ENCODE measurements around the gene CLPTM1L. TPM values are rescaled to one million over a fixed set of nuclear protein-coding genes. Genes with fewer than 3 reads are reported as not detected.
"Not testable (repeated sequence)": the region's sequence is repeated elsewhere in the genome, so short reads cannot be mapped to it uniquely, and the experiment has no call there.

The CLPTM1L gene
- total RNA-seq, 2 experiments from 2014 or later: 395 TPM

DNA sequence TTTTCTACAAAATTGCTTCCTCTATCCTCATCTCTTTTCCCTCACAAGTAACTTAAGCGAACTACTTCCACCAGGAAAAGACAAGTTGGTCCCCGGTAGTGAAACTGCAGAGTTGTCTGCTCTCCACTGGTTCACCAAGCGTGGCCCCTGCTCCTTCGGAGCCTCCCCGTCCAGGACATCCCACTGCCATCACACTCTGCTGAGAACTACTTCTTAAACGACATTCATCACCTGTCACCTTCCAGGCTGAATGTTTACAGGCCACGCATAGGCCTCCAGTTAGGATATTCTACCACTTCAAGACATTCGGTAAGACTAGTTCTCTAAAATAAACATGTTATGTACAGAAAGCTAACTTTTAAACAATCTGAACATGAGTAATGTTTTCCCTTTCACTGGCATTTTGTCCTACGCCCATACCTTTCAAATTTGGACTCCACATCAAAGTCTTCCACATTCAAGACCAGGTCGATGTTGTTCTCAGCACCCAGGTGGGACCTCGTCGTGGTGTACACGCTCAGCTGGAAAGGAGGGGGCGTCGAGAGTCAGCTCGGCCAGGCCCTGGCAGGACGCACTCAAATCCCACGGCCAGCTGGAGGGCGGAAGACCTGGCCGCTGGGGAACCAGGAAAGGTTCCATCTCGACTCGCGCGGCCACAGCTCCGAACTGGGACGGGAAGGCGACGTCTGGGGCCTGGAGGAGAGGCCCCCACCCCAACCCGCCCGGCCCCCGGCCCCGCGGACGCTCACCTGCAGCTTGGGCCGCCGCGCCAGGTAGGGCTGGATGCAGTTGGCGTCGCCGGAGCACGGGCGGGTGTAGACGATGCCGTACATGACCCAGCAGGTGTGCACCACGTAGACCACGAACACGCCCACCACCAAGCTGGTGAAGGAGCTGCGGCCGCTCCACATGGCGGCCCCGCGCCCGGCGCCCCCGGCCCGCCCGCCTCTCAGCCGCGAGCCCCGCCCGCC lies 683 bp downstream of the CLPTM1L start:
- H3K36me3 ChIP-seq (ENCODE audit: insufficient read depth, low read length): peaks cover 48% of the 10 kb centered on the region
- ChIA-PET CTCF (ENCODE audit: unreplicated experiment) (interaction anchor here (0.6 kb wide), 1 partner anchor 50 kb away, joined by 4 read pairs; no protein-coding TSS in a partner anchor), POLR2A (interaction anchor here (0.8 to 6.0 kb wide), 8 partner anchors 16 to 59 kb away, joined by 3 to 78 read pairs (median 3); no protein-coding TSS in a partner anchor)
- DNase-seq (ENCODE audit: low spot score): peak; percentile 42
- no peak overlapping the region for H2AFZ ChIP-seq (ENCODE audit: low read length)
- BruUV-seq (replicated peaks): TSS peak; percentile 68
- H3K79me2 ChIP-seq (ENCODE audit: insufficient read depth, low read depth, low read length): peaks cover 51% of the 10 kb centered on the region
- no peaks in the 10 kb centered on the region for H3K9me3 ChIP-seq (ENCODE audit: low read length)
- peaks cover 65% of the 10 kb centered on the region for H3K4me1 ChIP-seq (ENCODE audit: insufficient read depth, low read length, poor library complexity, severe bottlenecking)
- H3K9me2 ChIP-seq (ENCODE audit: insufficient read depth, low read length): no peaks in the 10 kb centered on the region
- H4K20me1 ChIP-seq (ENCODE audit: insufficient read depth, low read length): no peaks in the 10 kb centered on the region
- TF ChIP-seq EZH2phosphoT487 (IDR thresholded peaks at IDR 0.05; ENCODE audit: borderline replicate concordance, low read depth, low read length): no peak
- TF ChIP-seq, protein P1, sequence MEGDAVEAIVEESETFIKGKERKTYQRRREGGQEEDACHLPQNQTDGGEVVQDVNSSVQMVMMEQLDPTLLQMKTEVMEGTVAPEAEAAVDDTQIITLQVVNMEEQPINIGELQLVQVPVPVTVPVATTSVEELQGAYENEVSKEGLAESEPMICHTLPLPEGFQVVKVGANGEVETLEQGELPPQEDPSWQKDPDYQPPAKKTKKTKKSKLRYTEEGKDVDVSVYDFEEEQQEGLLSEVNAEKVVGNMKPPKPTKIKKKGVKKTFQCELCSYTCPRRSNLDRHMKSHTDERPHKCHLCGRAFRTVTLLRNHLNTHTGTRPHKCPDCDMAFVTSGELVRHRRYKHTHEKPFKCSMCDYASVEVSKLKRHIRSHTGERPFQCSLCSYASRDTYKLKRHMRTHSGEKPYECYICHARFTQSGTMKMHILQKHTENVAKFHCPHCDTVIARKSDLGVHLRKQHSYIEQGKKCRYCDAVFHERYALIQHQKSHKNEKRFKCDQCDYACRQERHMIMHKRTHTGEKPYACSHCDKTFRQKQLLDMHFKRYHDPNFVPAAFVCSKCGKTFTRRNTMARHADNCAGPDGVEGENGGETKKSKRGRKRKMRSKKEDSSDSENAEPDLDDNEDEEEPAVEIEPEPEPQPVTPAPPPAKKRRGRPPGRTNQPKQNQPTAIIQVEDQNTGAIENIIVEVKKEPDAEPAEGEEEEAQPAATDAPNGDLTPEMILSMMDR (conservative IDR thresholded peaks at IDR 0.05; ENCODE audit: low read length): no peak
- peak overlapping the region; percentile 79 for H3K4me2 ChIP-seq (ENCODE audit: low read length)
- H3K4me3 ChIP-seq (ENCODE audit: low read depth, low read length, poor library complexity, severe bottlenecking): peak overlapping the region; percentile 89
- intact Hi-C loops (cut with micrococcal nuclease; ENCODE audit: unreplicated experiment): loop anchor here (5.0 kb wide), 1 partner anchor 1127 kb away; the partner anchor contains the start of genes CCDC127 and SDHA
- H3K27ac ChIP-seq (ENCODE audit: low read depth, low read length, poor library complexity, severe bottlenecking): peak overlapping the region; percentile 94

DNA sequence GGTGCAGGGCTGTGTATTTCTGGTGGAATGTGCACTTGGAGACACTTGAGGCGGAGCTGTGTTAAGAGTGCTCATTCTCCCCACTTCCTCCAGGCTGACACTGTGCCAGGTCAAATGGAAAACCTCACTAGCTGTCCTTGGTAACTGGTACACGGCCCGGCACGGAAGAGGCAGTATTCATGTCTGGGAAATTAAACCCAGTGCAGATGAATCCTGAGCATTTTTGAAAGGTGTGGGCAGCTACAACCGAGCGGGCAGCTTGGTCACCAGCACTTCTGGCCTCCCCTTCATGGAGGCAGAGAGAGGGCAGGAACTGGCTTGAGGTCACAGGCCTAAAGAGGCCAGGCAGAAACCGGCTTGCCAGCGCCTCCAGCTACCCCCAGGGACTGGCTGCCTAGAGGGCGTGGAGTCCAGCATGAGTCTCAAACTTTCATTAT lies 1.6 kb downstream of the CLPTM1L start:
- Histone ChIP-seq H3K9me2 (ENCODE audit: insufficient read depth, low read length) (no peaks in the 10 kb centered on the region), H3K9me3 (ENCODE audit: low read length) (no peaks in the 10 kb centered on the region), H3K27ac (ENCODE audit: low read depth, low read length, poor library complexity, severe bottlenecking) (peak overlapping the region; percentile 94), H3K4me1 (ENCODE audit: insufficient read depth, low read length, poor library complexity, severe bottlenecking) (peaks cover 56% of the 10 kb centered on the region), H4K20me1 (ENCODE audit: insufficient read depth, low read length) (no peaks in the 10 kb centered on the region), H2AFZ (ENCODE audit: low read length) (no peak overlapping the region), H3K79me2 (ENCODE audit: insufficient read depth, low read depth, low read length) (peaks cover 51% of the 10 kb centered on the region), H3K4me2 (ENCODE audit: low read length) (peak overlapping the region; percentile 79), H3K4me3 (ENCODE audit: low read depth, low read length, poor library complexity, severe bottlenecking) (peak overlapping the region; percentile 89), H3K36me3 (ENCODE audit: insufficient read depth, low read length) (peaks cover 57% of the 10 kb centered on the region)
- peak; percentile 47 for DNase-seq (ENCODE audit: low spot score)
- TF ChIP-seq, protein P1 (conservative IDR thresholded peaks at IDR 0.05; ENCODE audit: low read length): 0 out of 2 replicates have a peak, but pooled peaks have one; percentile 20
- no peak for TF ChIP-seq EZH2phosphoT487 (IDR thresholded peaks at IDR 0.05; ENCODE audit: borderline replicate concordance, low read depth, low read length)
- CTCF ChIA-PET (ENCODE audit: unreplicated experiment): no interaction called here
- POLR2A ChIA-PET: interaction anchor here (0.7 to 6.0 kb wide), 9 partner anchors 11 to 309 kb away, joined by 3 to 78 read pairs (median 3); no protein-coding TSS in a partner anchor
- intact Hi-C loops (cut with micrococcal nuclease; ENCODE audit: unreplicated experiment): loop anchor here (5.0 kb wide), 1 partner anchor 1126 kb away; the partner anchor contains the start of genes CCDC127 and SDHA
- no TSS peak for BruUV-seq (replicated peaks)

DNA sequence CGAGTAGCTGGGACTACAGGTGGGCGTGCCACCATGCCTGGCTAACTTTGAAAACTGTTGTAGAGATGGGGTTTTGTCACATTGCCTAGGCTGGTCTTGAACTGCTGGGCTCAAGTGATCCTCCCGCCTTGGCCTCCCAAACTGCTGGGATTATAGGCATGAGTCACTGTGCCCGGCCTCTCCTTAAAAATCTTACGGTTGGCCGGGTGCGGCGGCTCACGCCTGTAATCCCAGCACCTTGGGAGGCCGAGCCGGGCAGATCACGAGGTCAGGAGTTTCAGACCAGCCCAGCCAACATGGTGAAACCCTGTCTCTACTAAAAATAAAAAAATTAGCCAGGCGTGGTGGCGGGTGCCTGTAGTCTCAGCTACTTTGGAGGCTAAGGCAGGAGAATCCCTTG lies 2.2 kb downstream of the CLPTM1L start:
- H3K4me3 ChIP-seq (ENCODE audit: low read depth, low read length, poor library complexity, severe bottlenecking): peak overlapping the region; percentile 89
- H2AFZ ChIP-seq (ENCODE audit: low read length); BruUV-seq (replicated peaks); H4K20me1 ChIP-seq (ENCODE audit: insufficient read depth, low read length); DNase-seq (ENCODE audit: low spot score); CTCF ChIA-PET (ENCODE audit: unreplicated experiment); H3K9me2 ChIP-seq (ENCODE audit: insufficient read depth, low read length); H3K9me3 ChIP-seq (ENCODE audit: low read length): not testable (repeated sequence)
- peaks cover 63% of the 10 kb centered on the region for H3K36me3 ChIP-seq (ENCODE audit: insufficient read depth, low read length)
- peak overlapping the region; percentile 79 for H3K4me2 ChIP-seq (ENCODE audit: low read length)
- POLR2A ChIA-PET: interaction anchor here (0.7 to 6.0 kb wide), 7 partner anchors 12 to 264 kb away, joined by 3 to 78 read pairs (median 3); no protein-coding TSS in a partner anchor
- H3K4me1 ChIP-seq (ENCODE audit: insufficient read depth, low read length, poor library complexity, severe bottlenecking): peaks cover 52% of the 10 kb centered on the region
- peak overlapping the region; percentile 94 for H3K27ac ChIP-seq (ENCODE audit: low read depth, low read length, poor library complexity, severe bottlenecking)
- peaks cover 54% of the 10 kb centered on the region for H3K79me2 ChIP-seq (ENCODE audit: insufficient read depth, low read depth, low read length)
- intact Hi-C loops (cut with micrococcal nuclease; ENCODE audit: unreplicated experiment): loop anchor here (1.0 to 5.0 kb wide), 3 partner anchors 26 to 1125 kb away; partner anchors contain the start of genes CCDC127 and SDHA
